ENCODE results near the gene SLC6A6.

- TF ChIP-seq, protein P1, sequence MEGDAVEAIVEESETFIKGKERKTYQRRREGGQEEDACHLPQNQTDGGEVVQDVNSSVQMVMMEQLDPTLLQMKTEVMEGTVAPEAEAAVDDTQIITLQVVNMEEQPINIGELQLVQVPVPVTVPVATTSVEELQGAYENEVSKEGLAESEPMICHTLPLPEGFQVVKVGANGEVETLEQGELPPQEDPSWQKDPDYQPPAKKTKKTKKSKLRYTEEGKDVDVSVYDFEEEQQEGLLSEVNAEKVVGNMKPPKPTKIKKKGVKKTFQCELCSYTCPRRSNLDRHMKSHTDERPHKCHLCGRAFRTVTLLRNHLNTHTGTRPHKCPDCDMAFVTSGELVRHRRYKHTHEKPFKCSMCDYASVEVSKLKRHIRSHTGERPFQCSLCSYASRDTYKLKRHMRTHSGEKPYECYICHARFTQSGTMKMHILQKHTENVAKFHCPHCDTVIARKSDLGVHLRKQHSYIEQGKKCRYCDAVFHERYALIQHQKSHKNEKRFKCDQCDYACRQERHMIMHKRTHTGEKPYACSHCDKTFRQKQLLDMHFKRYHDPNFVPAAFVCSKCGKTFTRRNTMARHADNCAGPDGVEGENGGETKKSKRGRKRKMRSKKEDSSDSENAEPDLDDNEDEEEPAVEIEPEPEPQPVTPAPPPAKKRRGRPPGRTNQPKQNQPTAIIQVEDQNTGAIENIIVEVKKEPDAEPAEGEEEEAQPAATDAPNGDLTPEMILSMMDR (IDR thresholded peaks at IDR 0.05) = no peak
- TF ChIP-seq POLR2A (IDR thresholded peaks at IDR 0.05) = no peak
Measured at GRCh38 chr3:14473411-14473891, 71.0 kb downstream of the SLC6A6 start.
